ENCODE measurements around the gene CRLF2.
"Not testable (repeated sequence)": the region's sequence is repeated elsewhere in the genome, so short reads cannot be mapped to it uniquely, and the experiment has no call there.

- not testable (repeated sequence) for TF ChIP-seq CEBPB (IDR thresholded peaks at IDR 0.05); REST (IDR thresholded peaks at IDR 0.05); EP300 (IDR thresholded peaks at IDR 0.05); NFE2L2 (conservative IDR thresholded peaks at IDR 0.05; ENCODE audit: low read length); CTCF (IDR thresholded peaks at IDR 0.05); KDM5A (IDR thresholded peaks at IDR 0.05); TP53 (CRISPR knock-in tag; IDR thresholded peaks at IDR 0.05); HOXB5 (CRISPR knock-in tag; IDR thresholded peaks at IDR 0.05)
These were observed 28.1 kb upstream of the CRLF2 start for GRCh38 chrX:1240551-1240950.
